Kidney epithelial cell (primary cell): ENCODE results near the gene NOP56. TPM values are rescaled to one million over a fixed set of nuclear protein-coding genes. Genes with fewer than 3 reads are reported as not detected.

Source experiments
- DNase-seq: peaks from one replicate; pipeline ENCODE4 v3.0.0-alpha.2; 2010; ENCODE audit warnings: low read depth
- H3K27me3 ChIP-seq: 2 replicates; pipeline ENCODE4 v1.6.0; 2011; ENCODE audit warnings: low read length; ENCODE audit not compliant: control insufficient read depth, insufficient read depth
- H3K36me3 ChIP-seq: 2 replicates; pipeline ENCODE4 v1.5.1; 2011; ENCODE audit warnings: low read length; ENCODE audit not compliant: control insufficient read depth, insufficient read depth
- H3K4me3 ChIP-seq: 2 replicates; pipeline ENCODE4 v1.5.1; 2011; ENCODE audit warnings: low read depth, mild to moderate bottlenecking, control low read depth, low read length
- total RNA-seq: library from RNA; depleted of rRNA; stranded (reverse); fragments of >200 nt; gene quantifications from 2 replicates; pipeline ENCODE4 v1.2.3, GENCODE V29; 2015
- TF ChIP-seq, protein P1 (sequence below): IDR thresholded peaks from 2 replicates; pipeline ENCODE4 v1.5.1; 2011; ENCODE audit warnings: mild to moderate bottlenecking, moderate library complexity, low read length, control low read depth, inconsistent platforms; ENCODE audit not compliant: insufficient read depth, poor library complexity, severe bottlenecking

NOP56 gene
- total RNA-seq, 1 donor from 2014 or later = 141 TPM

GRCh38 chr20:2656471-2657117, 4.2 kb downstream of the NOP56 start:
- TF ChIP-seq, protein P1, sequence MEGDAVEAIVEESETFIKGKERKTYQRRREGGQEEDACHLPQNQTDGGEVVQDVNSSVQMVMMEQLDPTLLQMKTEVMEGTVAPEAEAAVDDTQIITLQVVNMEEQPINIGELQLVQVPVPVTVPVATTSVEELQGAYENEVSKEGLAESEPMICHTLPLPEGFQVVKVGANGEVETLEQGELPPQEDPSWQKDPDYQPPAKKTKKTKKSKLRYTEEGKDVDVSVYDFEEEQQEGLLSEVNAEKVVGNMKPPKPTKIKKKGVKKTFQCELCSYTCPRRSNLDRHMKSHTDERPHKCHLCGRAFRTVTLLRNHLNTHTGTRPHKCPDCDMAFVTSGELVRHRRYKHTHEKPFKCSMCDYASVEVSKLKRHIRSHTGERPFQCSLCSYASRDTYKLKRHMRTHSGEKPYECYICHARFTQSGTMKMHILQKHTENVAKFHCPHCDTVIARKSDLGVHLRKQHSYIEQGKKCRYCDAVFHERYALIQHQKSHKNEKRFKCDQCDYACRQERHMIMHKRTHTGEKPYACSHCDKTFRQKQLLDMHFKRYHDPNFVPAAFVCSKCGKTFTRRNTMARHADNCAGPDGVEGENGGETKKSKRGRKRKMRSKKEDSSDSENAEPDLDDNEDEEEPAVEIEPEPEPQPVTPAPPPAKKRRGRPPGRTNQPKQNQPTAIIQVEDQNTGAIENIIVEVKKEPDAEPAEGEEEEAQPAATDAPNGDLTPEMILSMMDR = no peak

DNA sequence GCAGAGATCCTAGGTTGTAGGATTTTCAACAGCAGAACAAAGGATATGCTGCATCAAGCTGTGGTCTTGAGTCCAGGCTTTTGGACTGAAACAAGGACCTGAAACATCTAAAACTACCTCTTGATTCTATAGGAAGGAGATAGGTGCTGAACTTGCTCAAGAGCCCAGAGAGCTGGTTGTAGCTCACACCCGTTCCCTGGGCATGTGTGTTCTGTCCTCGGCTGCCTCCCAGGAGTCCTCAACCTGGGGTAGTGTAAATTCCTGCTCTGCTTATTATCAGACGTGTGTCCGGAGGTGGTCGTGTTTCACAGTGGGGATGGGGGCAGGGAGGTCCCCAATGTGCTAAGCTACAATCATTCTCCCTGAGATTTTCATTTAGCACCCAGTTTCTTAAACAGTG, 4.8 kb downstream of the NOP56 start:
- Histone ChIP-seq H3K27me3 (no peaks in the 10 kb centered on the region), H3K4me3 (no peak overlapping the region), H3K36me3 (peaks cover 10% of the 10 kb centered on the region)
- no peak for DNase-seq
- TF ChIP-seq, protein P1 = no peak

More at GRCh38 chr20:2656471-2657117, 4.2 kb downstream of the NOP56 start:
- no peak overlapping the region for H3K4me3 ChIP-seq
- DNase-seq = no peak
- peaks cover 10% of the 10 kb centered on the region for H3K36me3 ChIP-seq
- H3K27me3 ChIP-seq = no peaks in the 10 kb centered on the region

GRCh38 chr20:2657674-2658073, 5.2 kb downstream of the NOP56 start:
- no peak for DNase-seq
- no peak overlapping the region for H3K4me3 ChIP-seq
- TF ChIP-seq, protein P1 = no peak
- H3K36me3 ChIP-seq = peaks cover 10% of the 10 kb centered on the region
- H3K27me3 ChIP-seq = no peaks in the 10 kb centered on the region

GRCh38 chr20:2658414-2659354, 6.3 kb downstream of the NOP56 start:
- no peaks in the 10 kb centered on the region for H3K27me3 ChIP-seq
- peaks cover 10% of the 10 kb centered on the region for H3K36me3 ChIP-seq
- no peak for DNase-seq
- TF ChIP-seq, protein P1 = no peak
- H3K4me3 ChIP-seq = no peak overlapping the region

DNA sequence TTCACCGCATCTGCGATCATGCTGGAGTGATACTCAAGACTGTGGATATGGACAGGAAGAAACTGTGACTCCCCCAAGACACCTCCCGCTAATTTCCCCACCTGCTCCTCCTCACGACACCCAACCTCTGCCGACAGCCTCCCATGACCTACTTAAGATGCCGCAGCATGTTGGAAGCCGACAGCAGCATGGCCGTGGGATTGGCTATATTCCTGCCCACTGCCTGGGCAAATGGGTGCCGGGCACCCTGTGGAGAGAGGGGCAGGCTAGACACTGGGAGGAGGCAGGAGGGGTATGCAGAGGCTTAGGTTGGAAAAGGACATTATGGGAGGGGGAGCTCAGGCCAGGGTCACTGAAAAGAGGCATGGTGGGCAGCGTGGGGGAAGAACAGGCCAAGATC, 7.1 kb downstream of the NOP56 start:
- Histone ChIP-seq H3K27me3 (no peaks in the 10 kb centered on the region), H3K36me3 (peaks cover 10% of the 10 kb centered on the region), H3K4me3 (no peak overlapping the region)
- DNase-seq = no peak
- TF ChIP-seq, protein P1 = no peak
